Small intestine (tissue), 7 donors: ENCODE results near the gene NFX1. TPM values are rescaled to one million over a fixed set of nuclear protein-coding genes. Genes with fewer than 3 reads are reported as not detected.
A peak's percentile ranks its signal among the peaks of the same experiment; 100 is the strongest.

Experiments used
- DNase-seq, 2 donors: peaks; one replicate each; pipeline versions ENCODE4 v3.0.0 to v3.0.0-alpha.2; 2013
- FAIRE-seq: peaks from 2 replicates; lab custom pipeline; 2012; peaks lifted over from hg19 to GRCh38; lab: Jason Lieb, UNC
- H3K27ac ChIP-seq, 3 donors: one replicate each; pipeline ENCODE4 v1.5.1; 2013; ENCODE audit warnings: low read length in 2 of 3, mild to moderate bottlenecking in 2 of 3, control low read depth in 1 of 3, inconsistent platforms in 1 of 3, low read depth in 1 of 3, moderate library complexity in 1 of 3
- H3K27me3 ChIP-seq, 3 donors: one replicate each; pipeline ENCODE4 v1.6.1; 2013; ENCODE audit warnings: low read length in 3 of 3, inconsistent platforms in 1 of 3; ENCODE audit not compliant: control insufficient read depth in 3 of 3, insufficient read depth in 3 of 3
- H3K36me3 ChIP-seq, 3 donors: one replicate each; pipeline ENCODE4 v1.6.1; 2013; ENCODE audit warnings: low read length in 3 of 3, inconsistent platforms in 1 of 3, low read depth in 1 of 3, mild to moderate bottlenecking in 1 of 3, moderate library complexity in 1 of 3; ENCODE audit not compliant: control insufficient read depth in 3 of 3, insufficient read depth in 2 of 3
- H3K4me1 ChIP-seq, 3 donors: one replicate each; pipeline ENCODE4 v1.6.1; 2013; ENCODE audit warnings: low read length in 2 of 3, inconsistent platforms in 1 of 3, low read depth in 1 of 3, mild to moderate bottlenecking in 1 of 3, moderate library complexity in 1 of 3; ENCODE audit not compliant: control insufficient read depth in 3 of 3, insufficient read depth in 2 of 3
- H3K4me3 ChIP-seq, 3 donors: one replicate each; pipeline ENCODE4 v1.5.1; 2013; ENCODE audit warnings: low read length in 3 of 3, control low read depth in 1 of 3, inconsistent platforms in 1 of 3, low read depth in 1 of 3, mild to moderate bottlenecking in 1 of 3, moderate library complexity in 1 of 3
- H3K9me3 ChIP-seq, 2 donors: one replicate each; pipeline ENCODE4 v1.6.1; 2013; ENCODE audit warnings: low read depth in 1 of 2, low read length in 1 of 2; ENCODE audit not compliant: control insufficient read depth in 2 of 2, insufficient read depth in 1 of 2
- WGBS, 3 donors: extraction: QIAGEN DNeasy Blood & Tissue Kit; methylation state at CpG; one replicate each; pipeline ENCODE4 v1.1.7; 2013; 5-methylcytosine and 5-hydroxymethylcytosine counted together
- polyA plus RNA-seq, 4 donors: library from polyadenylated mRNA; stranded (reverse) in 3 of 4; unstranded in 1 of 4; fragments of 200-250 nt in 3 of 4; fragments of 120-200 nt in 1 of 4; gene quantifications; one replicate each; pipeline versions ENCODE4 v1.2.1 to v1.2.3, GENCODE V29; 2013
- donor health status: healthy with polysubstance abuse.
- donor health status: control.
- donor health status: control.
- donor health status: Bipolar disorder and iron deficiency.
- donor health status: healthy.

The NFX1 gene
- polyA plus RNA-seq, 4 donors, result 12.6 to 34.7 (median 22.1) TPM

DNA sequence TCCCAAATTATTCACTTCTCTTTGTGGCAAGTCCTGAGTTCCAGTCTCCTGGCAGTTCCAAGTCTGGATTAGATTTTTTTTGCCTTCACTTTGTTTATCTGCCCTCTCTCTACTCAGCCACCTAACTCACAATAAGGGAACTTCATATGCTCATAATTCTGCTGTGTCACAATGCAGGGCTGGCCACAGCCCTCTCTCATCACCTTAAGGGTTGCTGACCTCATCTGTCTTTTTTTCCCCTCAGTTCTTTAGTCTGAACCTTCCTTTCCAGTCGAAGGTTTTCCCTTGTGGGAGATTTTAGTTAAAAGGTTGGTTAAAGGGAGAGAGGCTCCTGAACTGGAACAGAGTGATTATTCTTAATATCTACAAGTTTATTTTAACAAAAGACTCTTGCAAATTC is 29.9 kb upstream of the NFX1 start:
- FAIRE-seq, result no peak
- 79 to 95% (median 81%) methylated on average over 1 of the region's 1 CpG for WGBS, 3 donors

DNA sequence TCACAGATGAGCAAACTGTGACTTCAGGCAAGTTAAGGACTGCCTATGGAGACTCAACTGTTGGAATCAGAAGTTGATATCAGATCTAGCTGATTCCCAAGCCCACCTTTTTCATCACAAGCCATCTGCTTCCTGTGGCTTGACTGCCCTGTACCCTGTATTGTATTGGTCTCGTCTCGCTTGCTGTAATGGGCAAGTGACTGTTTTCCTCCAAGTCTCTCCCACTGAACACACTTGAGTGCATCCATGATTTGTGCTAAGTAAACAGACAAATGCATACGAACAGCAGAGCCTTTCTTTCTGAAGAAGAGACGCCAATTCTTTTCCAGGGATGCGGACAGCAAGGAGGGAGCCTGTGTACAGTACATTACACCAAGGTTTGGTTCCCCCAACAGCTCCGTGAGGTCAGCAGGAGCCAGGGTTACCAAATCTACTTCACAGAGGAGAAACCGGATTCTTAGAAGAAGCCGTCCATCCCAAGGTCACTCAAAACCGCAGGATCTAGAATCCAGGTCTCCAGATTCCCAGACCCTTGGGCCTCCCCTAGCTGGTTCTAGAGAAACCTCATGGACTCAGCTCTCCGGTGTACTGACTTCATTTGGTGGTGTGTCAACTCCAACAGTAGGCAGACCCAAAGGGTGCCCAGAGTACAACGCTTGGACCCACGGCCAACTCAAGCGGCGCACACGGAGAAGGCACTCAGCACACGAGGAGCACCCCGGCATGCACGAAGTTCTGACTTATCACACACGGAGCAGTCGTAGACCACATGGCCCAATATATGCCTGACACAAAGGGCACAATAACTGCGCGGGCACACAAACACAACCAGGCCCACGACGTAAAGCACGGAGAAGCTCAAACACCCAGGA is 26.9 kb upstream of the NFX1 start:
- DNase-seq (peak; percentile 51 to 67), FAIRE-seq (no peak)

More for the DNA sequence above, 29.9 kb upstream of the NFX1 start:
- no peak overlapping the region for H3K27ac ChIP-seq
- H3K4me3 ChIP-seq, result no peak overlapping the region
- H3K9me3 ChIP-seq, result no peaks in the 10 kb centered on the region
- H3K27me3 ChIP-seq, result no peaks in the 10 kb centered on the region
- DNase-seq, result no peak
- peaks cover 0 to 5% (median under 1%) of the 10 kb centered on the region in 3 donors for H3K4me1 ChIP-seq
- H3K36me3 ChIP-seq, result peaks cover 25 to 36% (median 25%) of the 10 kb centered on the region in 3 donors

GRCh38 chr9:33264003-33264472 is 26.3 kb upstream of the NFX1 start:
- Histone ChIP-seq H3K27me3 (no peaks in the 10 kb centered on the region), H3K4me1 (peaks cover 3 to 11% (median 5%) of the 10 kb centered on the region in 3 donors), H3K9me3 (no peaks in the 10 kb centered on the region), H3K4me3 (peak overlapping the region; percentile 81 to 97 (median 81)), H3K27ac (peak overlapping the region; percentile 71 to 88 (median 86)), H3K36me3 (peaks cover 14 to 31% (median 15%) of the 10 kb centered on the region in 3 donors)
- WGBS, 3 donors, result 0 to 1% (median 0%) methylated on average over 37 of the region's 37 CpGs
- DNase-seq, result peak in 1 of 2 donors; percentile 52
- FAIRE-seq, result no peak

More for the DNA sequence above, 26.9 kb upstream of the NFX1 start:
- peaks cover 3 to 11% (median 5%) of the 10 kb centered on the region in 3 donors for H3K4me1 ChIP-seq
- WGBS, 3 donors, result 3 to 4% (median 4%) methylated on average over 24 to 25 of the region's 25 CpGs
- peak overlapping the region in 2 of 3 donors; percentile 71 to 88 for H3K27ac ChIP-seq
- H3K27me3 ChIP-seq, result no peaks in the 10 kb centered on the region
- H3K36me3 ChIP-seq, result peaks cover 15 to 32% (median 16%) of the 10 kb centered on the region in 3 donors
- peak overlapping the region; percentile 81 to 97 (median 81) for H3K4me3 ChIP-seq
- H3K9me3 ChIP-seq, result no peaks in the 10 kb centered on the region

- Histone ChIP-seq H3K4me1 (peaks cover 3 to 11% (median 5%) of the 10 kb centered on the region in 3 donors), H3K27me3 (no peaks in the 10 kb centered on the region), H3K9me3 (no peaks in the 10 kb centered on the region), H3K4me3 (peak within 1 kb of the TSS; percentile 81 to 97 (median 84)), H3K36me3 (peaks cover 11 to 31% (median 15%) of the 10 kb centered on the region in 3 donors), H3K27ac (peak within 1 kb of the TSS; percentile 86 to 90 (median 90))
- WGBS, 3 donors, result 0% methylated on average over 49 to 67 of the region's 67 CpGs
- DNase-seq (peak; percentile 100), FAIRE-seq (no peak)
Observed at GRCh38 chr9:33264473-33265177, 25.7 kb upstream of the NFX1 start, which contains the start of the genes BAG1 and CHMP5. Gene BAG1, minus strand, starts transcription at chr9:33264708. Gene CHMP5, plus strand, starts transcription at chr9:33265049. Its CDS starts 30 bp downstream, at chr9:33265079.

DNA sequence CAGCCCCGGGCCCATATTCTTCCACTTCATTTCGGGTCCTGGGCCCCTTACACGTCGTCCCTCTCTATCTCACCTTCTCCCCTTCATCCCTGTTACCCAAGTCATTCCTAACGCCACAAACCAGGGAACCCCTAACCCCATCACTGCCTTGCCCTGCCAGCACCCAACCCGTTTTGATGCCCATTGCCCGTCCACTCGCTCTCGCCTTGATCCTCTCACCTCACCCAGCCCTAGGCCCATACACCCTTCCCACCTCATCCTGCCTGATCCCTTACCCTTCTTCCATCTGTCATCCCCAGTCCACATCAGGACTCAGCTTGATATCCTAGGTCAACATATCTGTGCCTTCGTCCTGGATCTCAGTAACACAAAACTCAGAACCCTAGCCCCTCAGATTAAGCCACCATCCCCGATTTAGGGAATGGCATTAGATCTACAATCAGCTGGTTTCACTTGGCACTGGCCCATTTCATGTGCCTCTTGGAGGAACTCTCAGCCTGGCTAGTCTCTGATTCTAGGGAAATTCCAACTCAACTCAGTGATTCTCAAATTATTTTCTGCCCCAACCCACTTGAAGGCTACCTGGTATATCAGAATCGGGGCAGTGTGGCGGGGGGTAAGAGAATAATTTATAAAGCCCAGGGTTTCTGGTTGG is 25.0 kb upstream of the NFX1 start:
- H3K27ac ChIP-seq, result peak overlapping the region; percentile 81 to 90 (median 90)
- DNase-seq (peak in 1 of 2 donors; percentile 18), FAIRE-seq (no peak)
- peak overlapping the region; percentile 45 to 84 (median 66) for H3K4me3 ChIP-seq
- H3K27me3 ChIP-seq, result no peaks in the 10 kb centered on the region
- no peaks in the 10 kb centered on the region for H3K9me3 ChIP-seq
- peaks cover 6 to 29% (median 12%) of the 10 kb centered on the region in 3 donors for H3K36me3 ChIP-seq
- 14 to 21% (median 21%) methylated on average over 13 of the region's 13 CpGs for WGBS, 3 donors
- peaks cover 3 to 11% (median 5%) of the 10 kb centered on the region in 3 donors for H3K4me1 ChIP-seq

- Histone ChIP-seq H3K4me3 (no peak overlapping the region), H3K27me3 (no peaks in the 10 kb centered on the region), H3K27ac (no peak overlapping the region), H3K9me3 (no peaks in the 10 kb centered on the region), H3K4me1 (peaks cover 3 to 14% (median 5%) of the 10 kb centered on the region in 3 donors), H3K36me3 (peaks cover 4 to 25% (median 4%) of the 10 kb centered on the region in 3 donors)
- FAIRE-seq (no peak), DNase-seq (no peak)
Observed at GRCh38 chr9:33267151-33267767, 23.1 kb upstream of the NFX1 start.

- Histone ChIP-seq H3K36me3 (peaks cover 7 to 32% (median 12%) of the 10 kb centered on the region in 3 donors), H3K4me1 (peaks cover 0 to 16% (median 3%) of the 10 kb centered on the region in 3 donors), H3K9me3 (no peaks in the 10 kb centered on the region), H3K27ac (no peak overlapping the region), H3K27me3 (no peaks in the 10 kb centered on the region), H3K4me3 (no peak overlapping the region)
- WGBS, 3 donors, result 94 to 98% (median 96%) methylated on average over 3 of the region's 3 CpGs
- FAIRE-seq (no peak), DNase-seq (no peak)
Observed at GRCh38 chr9:33270146-33270545, 20.2 kb upstream of the NFX1 start.
